Osteocyte (in vitro differentiated cells): Measurements from ENCODE around the gene GPX5. TPM values are rescaled to one million over a fixed set of nuclear protein-coding genes. Genes with fewer than 3 reads are reported as not detected.

ENCODE experiments used
- DNase-seq: peaks from one replicate; pipeline ENCODE4 v3.0.0; 2021; ENCODE audit warnings: mixed read lengths; ENCODE audit not compliant: unreplicated experiment; ENCODE audit errors: extremely low spot score
- H3K27ac Mint-ChIP-seq: one replicate; pipeline ENCODE4 v1.8.0; 2021; ENCODE audit warnings: mild to moderate bottlenecking, mixed read lengths; ENCODE audit not compliant: unreplicated experiment
- H3K27me3 Mint-ChIP-seq: one replicate; pipeline ENCODE4 v1.8.0; 2021; ENCODE audit warnings: mixed read lengths; ENCODE audit not compliant: unreplicated experiment
- H3K36me3 Mint-ChIP-seq: one replicate; pipeline ENCODE4 v1.8.0; 2021; ENCODE audit warnings: mixed read lengths; ENCODE audit not compliant: unreplicated experiment
- H3K4me1 Mint-ChIP-seq: one replicate; pipeline ENCODE4 v1.8.0; 2021; ENCODE audit warnings: mixed read lengths; ENCODE audit not compliant: unreplicated experiment
- H3K4me3 Mint-ChIP-seq: one replicate; pipeline ENCODE4 v1.8.0; 2021; ENCODE audit warnings: mild to moderate bottlenecking, moderate library complexity, mixed read lengths; ENCODE audit not compliant: unreplicated experiment
- H3K9me3 Mint-ChIP-seq: one replicate; pipeline ENCODE4 v1.8.0; 2021; ENCODE audit warnings: mixed read lengths; ENCODE audit not compliant: unreplicated experiment
- CTCF ChIP-seq: fragments of 200-600 bp; sonication (generic); IDR thresholded peaks from 2 replicates; pipeline ENCODE4 v1.5.0; 2021; ENCODE audit warnings: antibody characterized with exemption, mild to moderate bottlenecking, moderate library complexity
- total RNA-seq: library from RNA; stranded (reverse); gene quantifications from 2 replicates; pipeline ENCODE4 v1.2.1, GENCODE V29; 2021

The GPX5 gene
- total RNA-seq, 1 donor from 2014 or later, result not detected

- no peak for TF ChIP-seq CTCF
- no peaks in the 10 kb centered on the region for H3K36me3 Mint-ChIP-seq
- no peaks in the 10 kb centered on the region for H3K9me3 Mint-ChIP-seq
- H3K4me1 Mint-ChIP-seq, result no peaks in the 10 kb centered on the region
- DNase-seq, result no peak
- no peak overlapping the region for H3K27ac Mint-ChIP-seq
- peaks cover 29% of the 10 kb centered on the region for H3K27me3 Mint-ChIP-seq
- H3K4me3 Mint-ChIP-seq, result no peak overlapping the region
Measured at GRCh38 chr6:28553384-28553985, 27.8 kb downstream of the GPX5 start.

- TF ChIP-seq CTCF, result no peak
- Mint-ChIP-seq H3K4me1 (no peaks in the 10 kb centered on the region), H3K4me3 (no peak overlapping the region), H3K27ac (no peak overlapping the region), H3K9me3 (no peaks in the 10 kb centered on the region), H3K36me3 (no peaks in the 10 kb centered on the region), H3K27me3 (peaks cover 29% of the 10 kb centered on the region)
- no peak for DNase-seq
Measured at GRCh38 chr6:28553986-28554881, 28.6 kb downstream of the GPX5 start.

GRCh38 chr6:28555136-28555535, 29.5 kb downstream of the GPX5 start:
- Mint-ChIP-seq H3K4me3 (no peak overlapping the region), H3K9me3 (no peaks in the 10 kb centered on the region), H3K27me3 (peaks cover 32% of the 10 kb centered on the region), H3K27ac (no peak overlapping the region), H3K4me1 (no peaks in the 10 kb centered on the region), H3K36me3 (no peaks in the 10 kb centered on the region)
- DNase-seq, result no peak
- TF ChIP-seq CTCF, result no peak

- Mint-ChIP-seq H3K4me1 (no peaks in the 10 kb centered on the region), H3K36me3 (no peaks in the 10 kb centered on the region), H3K9me3 (no peaks in the 10 kb centered on the region), H3K27me3 (peaks cover 24% of the 10 kb centered on the region), H3K4me3 (no peak overlapping the region), H3K27ac (no peak overlapping the region)
- no peak for TF ChIP-seq CTCF
- DNase-seq, result no peak
Measured at GRCh38 chr6:28558629-28559028, 32.9 kb downstream of the GPX5 start.

- H3K27ac Mint-ChIP-seq, result no peak overlapping the region
- no peak for DNase-seq
- peaks cover 22% of the 10 kb centered on the region for H3K27me3 Mint-ChIP-seq
- TF ChIP-seq CTCF, result no peak
- no peak overlapping the region for H3K4me3 Mint-ChIP-seq
- no peaks in the 10 kb centered on the region for H3K36me3 Mint-ChIP-seq
- no peaks in the 10 kb centered on the region for H3K9me3 Mint-ChIP-seq
- no peaks in the 10 kb centered on the region for H3K4me1 Mint-ChIP-seq
Measured at GRCh38 chr6:28563430-28564095, 37.9 kb downstream of the GPX5 start.
